Gastrocnemius medialis (tissue), 4 donors: ENCODE results near the gene RSBN1L.

Experiments
- CTCF ChIP-seq, 5 experiments: fragments of 450-650 bp in 3 of 5; fragments of 200-600 bp in 2 of 5; sonication (generic) in 2 of 5; IDR thresholded peaks in 4 of 5; conservative IDR thresholded peaks in 1 of 5; 1 replicate in 4 of 5; 2 replicates in 1 of 5; pipeline ENCODE4 v1.5.1; 2016 to 2019; ENCODE audit warnings: antibody characterized with exemption in 5 of 5, mild to moderate bottlenecking in 3 of 5, moderate library complexity in 3 of 5
- POLR2A ChIP-seq, 2 donors: fragments of 450-650 bp; IDR thresholded peaks; one replicate each; pipeline ENCODE4 v1.6.1; 2017; ENCODE audit warnings: antibody characterized with exemption in 2 of 2, mild to moderate bottlenecking in 2 of 2, moderate library complexity in 2 of 2

- TF ChIP-seq CTCF (IDR thresholded peaks at IDR 0.05 in 4 of 5, conservative IDR thresholded peaks at IDR 0.05 in 1 of 5) (no peak), POLR2A (IDR thresholded peaks at IDR 0.05) (no peak)
Observed at GRCh38 chr7:77786741-77787140, 90.5 kb downstream of the RSBN1L start.
